Right lobe of liver (tissue), 6 donors: ENCODE measurements around the gene SEMA7A. TPM values are rescaled to one million over a fixed set of nuclear protein-coding genes. Genes with fewer than 3 reads are reported as not detected.

Experiments
- ATAC-seq, 4 donors: fragments of 200-7000 bp; cut with Tn5 transposase; one replicate each; pipeline ENCODE4 v1.9.1; 2020; ENCODE audit warnings: mild to moderate bottlenecking in 4 of 4, moderate library complexity in 4 of 4
- DNase-seq, 3 donors: peaks; one replicate each; pipeline ENCODE4 v3.0.0-alpha.2; 2020
- H3K27ac ChIP-seq, 3 donors: fragments of 200-600 bp; one replicate each; pipeline ENCODE4 v1.8.0; 2022
- H3K27me3 ChIP-seq, 2 donors: fragments of 200-600 bp; one replicate each; pipeline ENCODE4 v1.8.0; 2022
- H3K36me3 ChIP-seq, 4 donors: fragments of 200-600 bp; sonication (generic) in 1 of 4; one replicate each; pipeline versions ENCODE4 v1.5.1 to v1.8.0; 2017 to 2022; ENCODE audit warnings: control low read depth in 1 of 4
- H3K4me1 ChIP-seq, 4 donors: fragments of 200-600 bp; sonication (generic) in 1 of 4; one replicate each; pipeline versions ENCODE4 v1.5.1 to v1.8.0; 2017 to 2022; ENCODE audit warnings: control low read depth in 1 of 4
- H3K4me3 ChIP-seq, 3 donors: fragments of 200-600 bp; one replicate each; pipeline ENCODE4 v1.8.0; 2022
- H3K9me3 ChIP-seq, 4 donors: fragments of 200-600 bp; sonication (generic) in 1 of 4; one replicate each; pipeline versions ENCODE4 v1.5.1 to v1.8.0; 2017 to 2022; ENCODE audit warnings: control low read depth in 1 of 4
- CTCF ChIP-seq, 4 donors: fragments of 200-600 bp in 3 of 4; fragments of 450-650 bp in 1 of 4; IDR thresholded peaks; one replicate each; pipeline versions ENCODE4 v1.5.1 to v1.8.0; 2016 to 2022; ENCODE audit warnings: antibody characterized with exemption in 4 of 4, mild to moderate bottlenecking in 2 of 4
- POLR2A ChIP-seq: fragments of 450-650 bp; IDR thresholded peaks from one replicate; pipeline ENCODE4 v1.6.1; 2017; ENCODE audit warnings: antibody characterized with exemption, mild to moderate bottlenecking
- WGBS: methylation state at CpG from one replicate; pipeline ENCODE4 v1.1.6; 2018; ENCODE audit warnings: low coverage, low lambda C conversion rate; ENCODE audit not compliant: insufficient coverage; ENCODE audit errors: missing lambda C conversion rate; 5-methylcytosine and 5-hydroxymethylcytosine counted together
- intact Hi-C, 2 donors: fragments of 100-400 bp; cut with DNase I; formaldehyde crosslinking; loops; one replicate each; pipeline versions ENCODE4 v1.11.2 to v1.14.1; 2022
- total RNA-seq, 6 experiments: library from RNA; depleted of rRNA in 2 of 6; stranded (reverse); fragments of >200 nt in 2 of 6; fragmentation: NEBNext Ultra II Directional in 3 of 6; extraction: Animal tissue kit (Norgen Biotek cat#: 25700) in 3 of 6; gene quantifications; one replicate each; pipeline versions ENCODE4 v1.1.0 to v1.2.4, GENCODE V29; 2016 to 2023
- donor health status: DM: no; HTN: yes; CAD: no.
- donor health status: DM: no; HTN: no; CAD: no.
- donor health status: DM: no; HTN: no; CAD: no.
- donor health status: DM: no; HTN: yes; CAD: no.
- donor health status: DM: no; HTN: yes; CAD: no.

SEMA7A gene
- total RNA-seq, 6 experiments from 2014 or later = 0.42 to 2.4 (median 1.1) TPM

GRCh38 chr15:74414081-74414580 is 19.6 kb downstream of the SEMA7A start:
- intact Hi-C loops = no loop called here
- ATAC-seq = no peak
- DNase-seq = no peak
- Histone ChIP-seq H3K27me3 (no peaks in the 10 kb centered on the region), H3K4me3 (no peak overlapping the region), H3K36me3 (no peaks in the 10 kb centered on the region), H3K9me3 (no peaks in the 10 kb centered on the region), H3K4me1 (no peaks in the 10 kb centered on the region), H3K27ac (no peak overlapping the region)
- TF ChIP-seq POLR2A (no peak), CTCF (IDR thresholded peaks at IDR 0.05) (no peak)
- WGBS = 81% methylated on average over 4 of the region's 5 CpGs

DNA sequence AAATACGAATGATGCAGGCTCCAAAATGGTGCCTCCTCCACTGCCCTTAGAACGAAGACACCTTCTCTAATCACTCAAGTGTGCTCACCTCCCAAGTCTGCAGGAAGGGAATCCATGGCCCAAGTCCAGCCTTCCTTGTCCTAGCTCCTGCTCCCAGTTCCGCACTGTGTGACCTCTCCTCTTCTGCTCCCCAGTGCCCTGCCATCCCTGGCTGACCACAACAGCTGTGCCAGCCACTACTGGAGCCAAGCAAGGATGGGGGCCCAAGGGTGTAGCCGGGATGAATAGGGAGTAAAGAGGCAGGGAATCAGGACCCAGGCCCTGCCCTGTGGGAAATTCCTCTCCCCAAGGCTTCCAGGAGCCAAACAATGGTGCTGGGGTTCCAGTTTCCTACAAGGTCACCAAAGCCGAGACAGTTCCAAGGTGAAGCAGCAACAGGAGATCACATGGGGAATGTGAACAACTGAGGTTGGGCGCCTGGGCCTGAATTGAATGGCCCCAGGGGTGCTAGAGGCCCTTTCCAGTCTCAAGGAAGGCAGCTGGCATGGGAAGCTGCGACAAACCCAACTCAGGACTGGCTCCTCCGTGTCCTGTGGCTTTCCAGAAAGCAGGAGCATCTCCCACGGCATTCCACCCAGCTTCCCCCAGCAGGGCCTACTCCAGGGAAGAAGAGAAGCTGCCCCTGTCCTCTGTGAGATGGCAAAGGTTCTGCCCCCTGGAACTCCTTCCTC is 20.2 kb downstream of the SEMA7A start:
- H3K36me3 ChIP-seq = no peaks in the 10 kb centered on the region
- no peak overlapping the region for H3K4me3 ChIP-seq
- DNase-seq (no peak), ATAC-seq (no peak)
- TF ChIP-seq POLR2A (no peak), CTCF (IDR thresholded peaks at IDR 0.05) (no peak)
- no peaks in the 10 kb centered on the region for H3K27me3 ChIP-seq
- no peak overlapping the region for H3K27ac ChIP-seq
- no peaks in the 10 kb centered on the region for H3K4me1 ChIP-seq
- H3K9me3 ChIP-seq = no peaks in the 10 kb centered on the region
- 87% methylated on average over 5 of the region's 9 CpGs for WGBS
- intact Hi-C loops = no loop called here

GRCh38 chr15:74412159-74412558 is 21.6 kb downstream of the SEMA7A start:
- intact Hi-C loops = no loop called here
- TF ChIP-seq CTCF (IDR thresholded peaks at IDR 0.05) = no peak
- no peak for TF ChIP-seq POLR2A
- Histone ChIP-seq H3K27me3 (no peaks in the 10 kb centered on the region), H3K4me3 (no peak overlapping the region), H3K36me3 (no peaks in the 10 kb centered on the region), H3K9me3 (no peaks in the 10 kb centered on the region), H3K4me1 (no peaks in the 10 kb centered on the region), H3K27ac (no peak overlapping the region)
- DNase-seq = no peak
- ATAC-seq = no peak
- WGBS = 69% methylated on average over 3 of the region's 6 CpGs

DNA sequence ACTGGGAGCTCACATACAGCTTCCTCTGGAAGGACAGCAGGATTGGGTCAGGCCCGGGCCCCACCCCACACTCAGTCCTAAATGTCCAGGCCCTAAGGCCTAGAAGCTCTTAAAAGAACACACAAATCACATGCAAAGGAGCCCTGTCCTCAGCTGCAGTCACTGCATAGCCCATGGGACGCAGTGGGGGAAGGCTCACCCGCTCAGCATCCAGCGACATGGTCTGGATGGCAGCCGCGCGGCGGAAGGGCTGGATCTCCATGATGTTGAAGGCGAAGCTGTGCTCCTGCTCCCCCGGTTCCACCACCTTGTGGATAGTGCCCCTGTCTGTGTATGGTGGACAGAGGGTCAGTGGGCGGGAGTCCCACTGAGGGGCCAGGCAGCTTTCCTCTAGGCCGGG is 22.1 kb downstream of the SEMA7A start:
- TF ChIP-seq POLR2A (no peak), CTCF (IDR thresholded peaks at IDR 0.05) (no peak)
- no peak overlapping the region for H3K4me3 ChIP-seq
- WGBS = 100% methylated on average over 1 of the region's 12 CpGs
- H3K36me3 ChIP-seq = no peaks in the 10 kb centered on the region
- H3K27ac ChIP-seq = no peak overlapping the region
- DNase-seq (no peak), ATAC-seq (no peak)
- H3K27me3 ChIP-seq = no peaks in the 10 kb centered on the region
- H3K9me3 ChIP-seq = no peaks in the 10 kb centered on the region
- no peaks in the 10 kb centered on the region for H3K4me1 ChIP-seq
- intact Hi-C loops = no loop called here
